NT2/D1 (cell line): Measurements from ENCODE around the gene PSME2.

Source experiments
- YY1 ChIP-seq: IDR thresholded peaks from 2 replicates; pipeline ENCODE4 v1.6.1; 2011; ENCODE audit not compliant: insufficient read length, insufficient read depth
- ZNF274 ChIP-seq: IDR thresholded peaks from 2 replicates; pipeline ENCODE4 v1.6.1; 2011; ENCODE audit warnings: mild to moderate bottlenecking, low read depth, low read length

- no peak for TF ChIP-seq ZNF274
- TF ChIP-seq YY1 = no peak
Observed at GRCh38 chr14:24192933-24193332, 46.5 kb upstream of the PSME2 start.
